Measurements from ENCODE around the gene COL1A2. TPM values are rescaled to one million over a fixed set of nuclear protein-coding genes. Genes with fewer than 3 reads are reported as not detected.

Gene COL1A2
- total and polyA plus RNA-seq, 2 of the 13 experiments (the other 11 are each of a cell fraction or from before 2014, with no cell fraction given): not detected

GRCh38 chr7:94345907-94346306 is 48.8 kb upstream of the COL1A2 start:
- ChIA-PET POLR2A (no interaction called here), CTCF (ENCODE audit: low intra/inter-chr PET ratio, low total read pairs) (no interaction called here)
- Histone ChIP-seq H3K4me3 (replicated peaks in 1 of 3; ENCODE audit: insufficient read depth in 1 of 3, low read depth in 2 of 3, low read length in 3 of 3) (no peak overlapping the region), H3K9ac (ENCODE audit: insufficient read depth, low read depth, low read length) (no peak overlapping the region), H3K27ac (ENCODE audit: extremely low read length, insufficient read depth, low read length) (no peak overlapping the region), H3K27me3 (ENCODE audit: control insufficient read depth in 1 of 2, insufficient read depth in 2 of 2, low read length in 2 of 2) (peaks cover 0 to 4% of the 10 kb centered on the region in 2 experiments; a peak in 2 of 5 replicates), H3K4me2 (ENCODE audit: low read depth, low read length) (no peak overlapping the region), H3K9me3 (ENCODE audit: low read length) (no peaks in the 10 kb centered on the region), H2AFZ (ENCODE audit: low read length) (no peak overlapping the region), H3K36me3 (replicated peaks in 1 of 2; ENCODE audit: control insufficient read depth in 1 of 2, insufficient read depth in 2 of 2, low read length in 2 of 2) (no peaks in the 10 kb centered on the region), H3K4me1 (ENCODE audit: insufficient read depth, low read length) (no peaks in the 10 kb centered on the region), H4K20me1 (ENCODE audit: insufficient read depth, low read length) (no peaks in the 10 kb centered on the region), H3K79me2 (ENCODE audit: insufficient read depth, low read length) (no peaks in the 10 kb centered on the region)
- TF ChIP-seq KDM4B (CRISPR knock-in tag; IDR thresholded peaks at IDR 0.05): no peak
- no peak for TF ChIP-seq DMAP1 (CRISPR knock-in tag; IDR thresholded peaks at IDR 0.05)
- TF ChIP-seq SP2 (CRISPR knock-in tag; IDR thresholded peaks at IDR 0.05): no peak
- TF ChIP-seq ZNF670 (CRISPR knock-in tag; IDR thresholded peaks at IDR 0.05; ENCODE audit: borderline replicate concordance): no peak
- no peak for TF ChIP-seq THAP9 (CRISPR knock-in tag; IDR thresholded peaks at IDR 0.05; ENCODE audit: borderline replicate concordance)
- no peak for TF ChIP-seq ZNF260 (CRISPR knock-in tag; IDR thresholded peaks at IDR 0.05; ENCODE audit: borderline replicate concordance, low read depth)
- TF ChIP-seq FOXM1 (CRISPR knock-in tag; IDR thresholded peaks at IDR 0.05): no peak
- TF ChIP-seq ZKSCAN8 (CRISPR knock-in tag; IDR thresholded peaks at IDR 0.05; ENCODE audit: borderline replicate concordance): no peak
- TF ChIP-seq ETS1 (CRISPR knock-in tag; IDR thresholded peaks at IDR 0.05): no peak
- BruUV-seq (replicated peaks): no TSS peak
- ATAC-seq: no peak
- intact Hi-C loops (cut with micrococcal nuclease; ENCODE audit: unreplicated experiment) (no loop called here), in situ Hi-C loops (cut with HindIII; ENCODE audit: extremely low pct_ligation_motif_present, low pct_unique_long_range_greater_than_20kb) (no loop called here)
- no peak for DNase-seq (ENCODE audit: low spot score)
- FAIRE-seq: no peak
